MCF 10A (cell line): ENCODE data around the gene REPS2. TPM values are rescaled to one million over a fixed set of nuclear protein-coding genes. Genes with fewer than 3 reads are reported as not detected.

Experiments used
- BruUV-seq: library from RNA; stranded (reverse); fragments of 400-500 nt; replicated peaks from 2 replicates; lab custom pipeline; 2021; lab: Mats Ljungman, UMichigan
- CTCF ChIA-PET: fragments of 300-600 bp; sonication (Branson Sonifier 250); formaldehyde crosslinking; extraction: SDS; loops from one replicate; lab custom pipeline; 2021; ENCODE audit warnings: antibody characterized with exemption, inconsistent platforms; lab: Yijun Ruan, JAX
- POLR2A ChIA-PET: fragments of 300-600, 350-650 bp; sonication (Branson Sonifier 250); formaldehyde crosslinking; extraction: SDS; loops from one replicate; lab custom pipeline; 2020; ENCODE audit warnings: antibody characterized with exemption, inconsistent platforms; lab: Yijun Ruan, JAX
- DNase-seq: peaks from one replicate; pipeline ENCODE4 v3.0.0-alpha.2; 2018; ENCODE audit not compliant: unreplicated experiment
- H3K27ac Mint-ChIP-seq: one replicate; pipeline ENCODE4 v1.8.0; 2022; ENCODE audit warnings: mild to moderate bottlenecking, low read depth, mixed read lengths; ENCODE audit not compliant: unreplicated experiment
- H3K27me3 Mint-ChIP-seq: one replicate; pipeline ENCODE4 v1.8.0; 2022; ENCODE audit warnings: mixed read lengths; ENCODE audit not compliant: insufficient read depth, unreplicated experiment
- H3K36me3 Mint-ChIP-seq: one replicate; pipeline ENCODE4 v1.8.0; 2022; ENCODE audit warnings: mild to moderate bottlenecking, moderate library complexity, mixed read lengths; ENCODE audit not compliant: insufficient read depth, unreplicated experiment
- H3K4me1 Mint-ChIP-seq: one replicate; pipeline ENCODE4 v1.8.0; 2022; ENCODE audit warnings: mixed read lengths; ENCODE audit not compliant: insufficient read depth, unreplicated experiment
- H3K4me3 Mint-ChIP-seq: one replicate; pipeline ENCODE4 v1.8.0; 2022; ENCODE audit warnings: mild to moderate bottlenecking, moderate library complexity, mixed read lengths; ENCODE audit not compliant: unreplicated experiment
- H3K9me3 Mint-ChIP-seq: one replicate; pipeline ENCODE4 v1.8.0; 2022; ENCODE audit warnings: mixed read lengths; ENCODE audit not compliant: unreplicated experiment
- intact Hi-C: fragments of 100-400 bp; cut with micrococcal nuclease; formaldehyde crosslinking; loops from 2 replicates; pipeline ENCODE4 v1.14.1; 2022
- total RNA-seq: library from RNA; stranded (reverse); gene quantifications from 2 replicates; pipeline ENCODE4 v1.2.3, GENCODE V29; 2022
- TF ChIP-seq, protein P1 (sequence below): fragments of 200-600 bp; IDR thresholded peaks from one replicate; pipeline ENCODE4 v1.8.0; 2022; ENCODE audit warnings: antibody characterized with exemption, mild to moderate bottlenecking; ENCODE audit not compliant: unreplicated experiment

REPS2 gene
- total RNA-seq, 1 experiment from 2014 or later, result 8.1 TPM

DNA sequence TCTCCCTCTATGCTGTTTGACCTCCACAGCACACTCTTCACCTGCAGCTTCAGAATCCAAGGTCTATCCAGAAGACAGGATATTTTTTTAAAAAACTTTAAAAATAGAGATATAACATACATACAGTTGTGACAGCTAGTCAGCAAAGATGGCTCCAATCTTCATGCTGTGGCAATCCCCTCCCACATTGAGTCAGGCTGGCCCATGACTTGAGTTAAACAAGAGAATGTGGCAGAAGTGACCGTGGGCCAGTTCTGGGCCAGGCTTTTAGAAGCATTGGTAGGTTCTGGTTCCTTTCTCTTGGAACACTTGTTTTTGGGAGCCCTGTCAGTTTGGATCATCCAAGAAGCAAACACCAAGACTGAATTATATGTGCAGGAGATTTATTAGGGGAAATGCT, 36.1 kb upstream of the REPS2 start:
- TF ChIP-seq, protein P1, sequence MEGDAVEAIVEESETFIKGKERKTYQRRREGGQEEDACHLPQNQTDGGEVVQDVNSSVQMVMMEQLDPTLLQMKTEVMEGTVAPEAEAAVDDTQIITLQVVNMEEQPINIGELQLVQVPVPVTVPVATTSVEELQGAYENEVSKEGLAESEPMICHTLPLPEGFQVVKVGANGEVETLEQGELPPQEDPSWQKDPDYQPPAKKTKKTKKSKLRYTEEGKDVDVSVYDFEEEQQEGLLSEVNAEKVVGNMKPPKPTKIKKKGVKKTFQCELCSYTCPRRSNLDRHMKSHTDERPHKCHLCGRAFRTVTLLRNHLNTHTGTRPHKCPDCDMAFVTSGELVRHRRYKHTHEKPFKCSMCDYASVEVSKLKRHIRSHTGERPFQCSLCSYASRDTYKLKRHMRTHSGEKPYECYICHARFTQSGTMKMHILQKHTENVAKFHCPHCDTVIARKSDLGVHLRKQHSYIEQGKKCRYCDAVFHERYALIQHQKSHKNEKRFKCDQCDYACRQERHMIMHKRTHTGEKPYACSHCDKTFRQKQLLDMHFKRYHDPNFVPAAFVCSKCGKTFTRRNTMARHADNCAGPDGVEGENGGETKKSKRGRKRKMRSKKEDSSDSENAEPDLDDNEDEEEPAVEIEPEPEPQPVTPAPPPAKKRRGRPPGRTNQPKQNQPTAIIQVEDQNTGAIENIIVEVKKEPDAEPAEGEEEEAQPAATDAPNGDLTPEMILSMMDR, result no peak
- DNase-seq, result no peak
- ChIA-PET CTCF (interaction anchor here (0.9 kb wide), 1 partner anchor 28 kb away, joined by 3 read pairs; no protein-coding TSS in a partner anchor), POLR2A (no interaction called here)
- Mint-ChIP-seq H3K4me1 (no peaks in the 10 kb centered on the region), H3K27ac (no peak overlapping the region), H3K4me3 (no peak overlapping the region), H3K36me3 (no peaks in the 10 kb centered on the region), H3K9me3 (no peaks in the 10 kb centered on the region), H3K27me3 (peaks cover 60% of the 10 kb centered on the region)
- no TSS peak for BruUV-seq
- intact Hi-C loops, result no loop called here

- H3K27me3 Mint-ChIP-seq, result peaks cover 50% of the 10 kb centered on the region
- H3K9me3 Mint-ChIP-seq, result no peaks in the 10 kb centered on the region
- H3K4me3 Mint-ChIP-seq, result no peak overlapping the region
- no peaks in the 10 kb centered on the region for H3K36me3 Mint-ChIP-seq
- H3K4me1 Mint-ChIP-seq, result peaks cover 5% of the 10 kb centered on the region
- no peak overlapping the region for H3K27ac Mint-ChIP-seq
- no peak for DNase-seq
- ChIA-PET CTCF (no interaction called here), POLR2A (interaction anchor here (0.6 kb wide), 1 partner anchor 11 kb away, joined by 3 read pairs; no protein-coding TSS in a partner anchor)
- TF ChIP-seq, protein P1, result no peak
- BruUV-seq, result no TSS peak
- intact Hi-C loops, result no loop called here
These were observed 32.4 kb upstream of the REPS2 start for GRCh38 chrX:16914058-16914457.

DNA sequence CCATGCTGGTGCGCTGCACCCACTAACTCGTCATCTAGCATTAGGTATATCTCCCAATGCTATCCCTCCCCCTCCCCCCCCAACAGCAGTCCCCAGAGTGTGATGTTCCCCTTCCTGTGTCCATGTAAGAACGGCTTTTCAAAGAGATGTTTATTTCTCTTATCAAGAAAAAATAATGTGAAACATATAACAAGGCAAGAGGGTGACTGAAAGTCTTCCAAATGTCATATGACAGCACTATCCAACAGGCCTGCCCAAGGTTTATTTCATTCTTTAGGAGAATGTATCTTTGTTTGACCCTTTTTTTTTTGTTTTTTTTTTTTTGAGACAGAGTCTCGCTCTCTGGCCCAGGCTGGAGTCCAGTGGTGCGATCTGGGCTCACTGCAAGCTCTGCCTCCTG, 29.9 kb upstream of the REPS2 start:
- ChIA-PET POLR2A (no interaction called here), CTCF (interaction anchor here (0.6 kb wide), 1 partner anchor 34 kb away, joined by 3 read pairs; no protein-coding TSS in a partner anchor)
- intact Hi-C loops, result no loop called here
- Mint-ChIP-seq H3K4me3 (no peak overlapping the region), H3K4me1 (peaks cover 5% of the 10 kb centered on the region), H3K36me3 (no peaks in the 10 kb centered on the region), H3K9me3 (no peaks in the 10 kb centered on the region), H3K27ac (no peak overlapping the region), H3K27me3 (peaks cover 61% of the 10 kb centered on the region)
- TF ChIP-seq, protein P1, result no peak
- DNase-seq, result no peak
- BruUV-seq, result no TSS peak

- no TSS peak for BruUV-seq
- ChIA-PET POLR2A (interaction anchor here (0.5 kb wide), 1 partner anchor 1235 kb away, joined by 3 read pairs; no protein-coding TSS in a partner anchor), CTCF (interaction anchor here (1.0 kb wide), 1 partner anchor 13 kb away, joined by 3 read pairs; no protein-coding TSS in a partner anchor)
- H3K36me3 Mint-ChIP-seq, result no peaks in the 10 kb centered on the region
- H3K27ac Mint-ChIP-seq, result no peak overlapping the region
- intact Hi-C loops, result no loop called here
- H3K4me1 Mint-ChIP-seq, result peaks cover 5% of the 10 kb centered on the region
- no peak for DNase-seq
- no peak overlapping the region for H3K4me3 Mint-ChIP-seq
- TF ChIP-seq, protein P1, result no peak
- H3K27me3 Mint-ChIP-seq, result peaks cover 67% of the 10 kb centered on the region
- no peaks in the 10 kb centered on the region for H3K9me3 Mint-ChIP-seq
These were observed 29.3 kb upstream of the REPS2 start for GRCh38 chrX:16917120-16917519.
